Progenitor cell of endocrine pancreas (in vitro differentiated cells): ENCODE data around the gene CDH4. TPM values are rescaled to one million over a fixed set of nuclear protein-coding genes. Genes with fewer than 3 reads are reported as not detected.

Experiments
- DNase-seq: peaks from one replicate; pipeline ENCODE4 v3.0.0; 2021; ENCODE audit warnings: low spot score; ENCODE audit not compliant: unreplicated experiment
- H3K27ac Mint-ChIP-seq: 2 replicates; pipeline ENCODE4 v1.8.0; 2021; ENCODE audit warnings: mild to moderate bottlenecking, moderate library complexity, mixed read lengths
- H3K27me3 Mint-ChIP-seq: 2 replicates; pipeline ENCODE4 v1.8.0; 2021; ENCODE audit warnings: mixed read lengths
- H3K36me3 Mint-ChIP-seq: 2 replicates; pipeline ENCODE4 v1.8.0; 2022; ENCODE audit warnings: mixed read lengths; ENCODE audit not compliant: insufficient read depth
- H3K4me1 Mint-ChIP-seq: 2 replicates; pipeline ENCODE4 v1.8.0; 2021; ENCODE audit warnings: low read depth, mixed read lengths
- H3K4me3 Mint-ChIP-seq: 2 replicates; pipeline ENCODE4 v1.8.0; 2021; ENCODE audit warnings: low read depth, mild to moderate bottlenecking, moderate library complexity, mixed read lengths
- H3K9me3 Mint-ChIP-seq: 2 replicates; pipeline ENCODE4 v1.8.0; 2021; ENCODE audit warnings: low read depth, mixed read lengths
- CTCF ChIP-seq: fragments of 200-600 bp; sonication (generic); IDR thresholded peaks from one replicate; pipeline ENCODE4 v1.5.0; 2021; ENCODE audit warnings: antibody characterized with exemption, mild to moderate bottlenecking; ENCODE audit not compliant: unreplicated experiment
- total RNA-seq: library from RNA; stranded (reverse); gene quantifications from 2 replicates; pipeline ENCODE4 v1.2.1, GENCODE V29; 2021

Gene CDH4
- total RNA-seq, 1 donor from 2014 or later, result 0.43 TPM

- Mint-ChIP-seq H3K4me1 (no peaks in the 10 kb centered on the region), H3K27me3 (peaks cover 14% of the 10 kb centered on the region), H3K36me3 (no peaks in the 10 kb centered on the region), H3K27ac (no peak overlapping the region), H3K9me3 (no peaks in the 10 kb centered on the region), H3K4me3 (no peak overlapping the region)
- DNase-seq, result no peak
- TF ChIP-seq CTCF, result no peak
Measured at GRCh38 chr20:61690993-61691838, 439.2 kb downstream of the CDH4 start.

- DNase-seq, result no peak
- Mint-ChIP-seq H3K4me3 (no peak overlapping the region), H3K4me1 (no peaks in the 10 kb centered on the region), H3K9me3 (no peaks in the 10 kb centered on the region), H3K27me3 (peaks cover 14% of the 10 kb centered on the region), H3K36me3 (no peaks in the 10 kb centered on the region), H3K27ac (no peak overlapping the region)
- no peak for TF ChIP-seq CTCF
Measured at GRCh38 chr20:61691978-61692377, 439.9 kb downstream of the CDH4 start.

GRCh38 chr20:61692479-61692878, 440.4 kb downstream of the CDH4 start:
- H3K4me3 Mint-ChIP-seq, result no peak overlapping the region
- DNase-seq, result no peak
- TF ChIP-seq CTCF, result no peak
- H3K27me3 Mint-ChIP-seq, result peaks cover 14% of the 10 kb centered on the region
- H3K27ac Mint-ChIP-seq, result no peak overlapping the region
- no peaks in the 10 kb centered on the region for H3K4me1 Mint-ChIP-seq
- H3K9me3 Mint-ChIP-seq, result no peaks in the 10 kb centered on the region
- H3K36me3 Mint-ChIP-seq, result no peaks in the 10 kb centered on the region

- no peak for TF ChIP-seq CTCF
- Mint-ChIP-seq H3K27me3 (peaks cover 13% of the 10 kb centered on the region), H3K4me3 (no peak overlapping the region), H3K36me3 (no peaks in the 10 kb centered on the region), H3K4me1 (no peaks in the 10 kb centered on the region), H3K9me3 (no peaks in the 10 kb centered on the region), H3K27ac (no peak overlapping the region)
- no peak for DNase-seq
Measured at GRCh38 chr20:61693055-61693600, 441.1 kb downstream of the CDH4 start.

GRCh38 chr20:61694682-61695081, 442.6 kb downstream of the CDH4 start:
- Mint-ChIP-seq H3K4me3 (no peak overlapping the region), H3K27ac (no peak overlapping the region), H3K36me3 (no peaks in the 10 kb centered on the region), H3K9me3 (no peaks in the 10 kb centered on the region), H3K4me1 (peaks cover 4% of the 10 kb centered on the region), H3K27me3 (peaks cover 5% of the 10 kb centered on the region)
- no peak for DNase-seq
- TF ChIP-seq CTCF, result no peak
